Endothelial cell of umbilical vein (primary cell): ENCODE data around the gene FBXO4. TPM values are rescaled to one million over a fixed set of nuclear protein-coding genes. Genes with fewer than 3 reads are reported as not detected.

Source experiments
- BruUV-seq: library from RNA; stranded (reverse); fragments of 400-500 nt; replicated peaks from 2 replicates; lab custom pipeline; 2021; lab: Mats Ljungman, UMichigan
- CTCF ChIA-PET: fragments of 300-600, 350-600 bp; sonication (Branson Sonifier 250); formaldehyde crosslinking; loops from one replicate; lab custom pipeline; 2021; ENCODE audit warnings: antibody characterized with exemption, inconsistent platforms; lab: Charles Lee
- POLR2A ChIA-PET: fragments of 300-600, 350-600 bp; sonication (Branson Sonifier 250); formaldehyde crosslinking; loops from one replicate; lab custom pipeline; 2021; ENCODE audit warnings: antibody characterized with exemption, inconsistent platforms; lab: Charles Lee
- DNase-seq: peaks from one replicate; pipeline ENCODE4 v3.0.0-alpha.2; 2011; ENCODE audit warnings: low read depth, low spot score
- FAIRE-seq: peaks from 2 replicates; lab custom pipeline; 2011; peaks lifted over from hg19 to GRCh38; lab: Jason Lieb, UNC
- H2AFZ ChIP-seq: 2 replicates; pipeline ENCODE4 v1.6.0; 2012; ENCODE audit warnings: low read depth, low read length, control low read depth, inconsistent platforms
- H3K27ac ChIP-seq: 2 replicates; pipeline ENCODE4 v1.5.1; 2011; ENCODE audit warnings: low read depth, mild to moderate bottlenecking, control low read depth, low read length, moderate library complexity; ENCODE audit not compliant: insufficient read depth
- H3K27me3 ChIP-seq, 2 experiments: 2 replicates each; pipeline versions ENCODE4 v1.6.0 to v1.6.1; 2011; ENCODE audit warnings: low read length in 2 of 2, mixed read lengths in 1 of 2; ENCODE audit not compliant: control insufficient read depth in 2 of 2, insufficient read depth in 2 of 2
- H3K36me3 ChIP-seq, 2 experiments: 2 replicates in 1 of 2; 3 replicates in 1 of 2; pipeline ENCODE4 v1.5.1; 2011; ENCODE audit warnings: low read length in 2 of 2, mild to moderate bottlenecking in 1 of 2, moderate library complexity in 1 of 2; ENCODE audit not compliant: control insufficient read depth in 2 of 2, insufficient read depth in 2 of 2; ENCODE audit errors: extremely low read depth in 1 of 2
- H3K4me1 ChIP-seq: 3 replicates; pipeline ENCODE4 v1.5.1; 2011; ENCODE audit warnings: mild to moderate bottlenecking, low read length; ENCODE audit not compliant: control insufficient read depth, insufficient read depth; ENCODE audit errors: extremely low read depth
- H3K4me2 ChIP-seq: 2 replicates; pipeline ENCODE4 v1.6.1; 2011; ENCODE audit warnings: low read length, control low read depth, mixed read lengths; ENCODE audit not compliant: insufficient read depth
- H3K4me3 ChIP-seq, 3 experiments: fragments of 200-600 bp in 1 of 3; sonication (generic), shearing (Covaris generic) in 1 of 3; replicated peaks in 1 of 3; 2 replicates each; pipeline ENCODE4 v1.5.1; 2011 to 2016; ENCODE audit warnings: control low read depth in 3 of 3, low read length in 3 of 3, mild to moderate bottlenecking in 2 of 3, inconsistent platforms in 1 of 3, low read depth in 1 of 3, moderate library complexity in 1 of 3; ENCODE audit not compliant: insufficient read depth in 1 of 3
- H3K79me2 ChIP-seq: 2 replicates; pipeline ENCODE4 v1.6.0; 2012; ENCODE audit warnings: low read length, inconsistent platforms; ENCODE audit not compliant: control insufficient read depth, insufficient read depth
- H3K9ac ChIP-seq: replicated peaks from 2 replicates; pipeline ENCODE3; 2011; ENCODE audit warnings: low read length, control low read depth; ENCODE audit not compliant: insufficient read depth; ENCODE audit errors: extremely low read depth
- H3K9me1 ChIP-seq: replicated peaks from 3 replicates; pipeline ENCODE4 v1.6.0; 2011; ENCODE audit warnings: mild to moderate bottlenecking, low read length; ENCODE audit not compliant: control insufficient read depth, insufficient read depth; ENCODE audit errors: extremely low read depth
- H3K9me3 ChIP-seq: replicated peaks from 2 replicates; pipeline ENCODE4 v1.5.1; 2012; ENCODE audit warnings: low read length, inconsistent platforms; ENCODE audit not compliant: control insufficient read depth, insufficient read depth
- H4K20me1 ChIP-seq: replicated peaks from 2 replicates; pipeline ENCODE3; 2011; ENCODE audit warnings: mild to moderate bottlenecking, low read length; ENCODE audit not compliant: control insufficient read depth, insufficient read depth; ENCODE audit errors: extremely low read depth
- CTCF ChIP-seq, 2 donors: IDR thresholded peaks; 1 replicate in 1 of 2; 2 replicates in 1 of 2; pipeline ENCODE4 v1.5.1; 2011; ENCODE audit warnings: low read length in 2 of 2, mild to moderate bottlenecking in 2 of 2, moderate library complexity in 2 of 2, control low read depth in 1 of 2, inconsistent platforms in 1 of 2, low read depth in 1 of 2; ENCODE audit not compliant: insufficient read depth in 1 of 2; ENCODE audit errors: extremely low read depth in 1 of 2
- EZH2 ChIP-seq: IDR thresholded peaks from 2 replicates; pipeline ENCODE4 v1.6.1; 2012; ENCODE audit warnings: borderline replicate concordance, low read depth, mild to moderate bottlenecking, moderate library complexity, low read length, inconsistent platforms; ENCODE audit not compliant: severe bottlenecking
- FOS ChIP-seq: IDR thresholded peaks from 2 replicates; pipeline ENCODE4 v1.6.1; 2011; ENCODE audit warnings: mild to moderate bottlenecking, low read length, moderate library complexity, borderline replicate concordance; ENCODE audit not compliant: insufficient read depth
- GATA2 ChIP-seq: IDR thresholded peaks from 2 replicates; pipeline ENCODE4 v1.7.0; 2011; ENCODE audit warnings: low read depth, mild to moderate bottlenecking, moderate library complexity, mixed read lengths, low read length; ENCODE audit not compliant: insufficient read length, insufficient read depth
- JUN ChIP-seq: IDR thresholded peaks from 2 replicates; pipeline ENCODE4 v1.6.1; 2011; ENCODE audit warnings: borderline replicate concordance, low read depth; ENCODE audit not compliant: insufficient read length, insufficient read depth
- MAX ChIP-seq: IDR thresholded peaks from 2 replicates; pipeline ENCODE4 v1.6.1; 2011; ENCODE audit not compliant: insufficient read depth, insufficient read length
- MYC ChIP-seq: IDR thresholded peaks from one replicate; pipeline ENCODE4 v1.6.1; 2011; ENCODE audit warnings: mild to moderate bottlenecking, low read depth, low read length
- POLR2A ChIP-seq: IDR thresholded peaks from 2 replicates; pipeline ENCODE4 v1.6.1; 2012; ENCODE audit warnings: low read depth, mild to moderate bottlenecking, control low read depth, low read length
- POLR2AphosphoS5 ChIP-seq: IDR thresholded peaks from 2 replicates; pipeline ENCODE4 v1.6.1; 2012; ENCODE audit warnings: low read depth, mild to moderate bottlenecking, control low read depth, low read length, moderate library complexity; ENCODE audit not compliant: insufficient read depth
- dilution Hi-C: fragments of 300-500 bp; cut with MboI; formaldehyde crosslinking; loops from one replicate; pipeline ENCODE4 v1.15.0; 2019; ENCODE audit warnings: low sequenced_read_pairs; ENCODE audit not compliant: extremely low pct_ligation_motif_present
- intact Hi-C: fragments of 100-400 bp; cut with micrococcal nuclease; formaldehyde crosslinking; loops from one replicate; pipeline ENCODE4 v1.10.0; 2022
- polyA plus RNA-seq, 4 experiments: library from polyadenylated mRNA; depleted of rRNA in 3 of 4; stranded (reverse) in 3 of 4; unstranded in 1 of 4; fragments of >200 nt; gene quantifications; 2 replicates each; pipeline versions ENCODE4 v1.2.1 to v1.2.3, GENCODE V29; 2011 to 2012; ENCODE audit warnings: missing spikeins in 1 of 4
- total RNA-seq: library from RNA; stranded (reverse); gene quantifications from 2 replicates; pipeline ENCODE4 v1.2.3, GENCODE V29; 2021

The FBXO4 gene
- total and polyA plus RNA-seq, 2 donors (not counting 3 experiments of a cell fraction or from before 2014, with no cell fraction given) = 4.4 to 7.7 TPM

- ChIA-PET CTCF (no interaction called here), POLR2A (no interaction called here)
- Histone ChIP-seq H4K20me1 (no peaks in the 10 kb centered on the region), H3K36me3 (peaks cover 7 to 9% of the 10 kb centered on the region in 2 experiments), H3K9ac (no peak overlapping the region), H3K4me3 (no peak overlapping the region), H3K9me1 (no peaks in the 10 kb centered on the region), H3K9me3 (no peaks in the 10 kb centered on the region), H3K79me2 (no peaks in the 10 kb centered on the region), H3K27ac (no peak overlapping the region), H3K4me2 (no peak overlapping the region), H2AFZ (no peak overlapping the region), H3K27me3 (no peaks in the 10 kb centered on the region), H3K4me1 (peaks cover 11% of the 10 kb centered on the region)
- DNase-seq (no peak), FAIRE-seq (no peak)
- BruUV-seq = no TSS peak
- TF ChIP-seq EZH2 = no peak
- no peak for TF ChIP-seq CTCF (IDR thresholded peaks at IDR 0.05; ENCODE audit: extremely low read depth in 1 of 2, insufficient read depth in 1 of 2, low read depth in 1 of 2, low read length in 2 of 2)
- TF ChIP-seq JUN = no peak
- no peak for TF ChIP-seq MAX
- no peak for TF ChIP-seq GATA2
- TF ChIP-seq MYC = no peak
- no peak for TF ChIP-seq POLR2A
- no peak for TF ChIP-seq POLR2AphosphoS5
- no peak for TF ChIP-seq FOS
- intact Hi-C loops (no loop called here), dilution Hi-C loops (no loop called here)
These were observed 7.0 kb upstream of the FBXO4 start for GRCh38 chr5:41918105-41918504.
